IPS DF 6.9 (cell line): ENCODE results near the gene SUFU.

Source experiments
- DNase-seq: peaks from one replicate; pipeline ENCODE4 v3.0.0-alpha.2; 2013; ENCODE audit warnings: low read depth, low spot score
- H3K27ac ChIP-seq: one replicate; pipeline ENCODE4 v1.5.1; 2013; ENCODE audit warnings: low read length, control low read depth
- H3K27me3 ChIP-seq: 2 replicates; pipeline ENCODE4 v1.6.1; 2013; ENCODE audit warnings: mild to moderate bottlenecking, low read length; ENCODE audit not compliant: control insufficient read depth, insufficient read depth
- H3K36me3 ChIP-seq: 2 replicates; pipeline ENCODE4 v1.6.1; 2013; ENCODE audit warnings: low read length; ENCODE audit not compliant: control insufficient read depth, insufficient read depth
- H3K4me1 ChIP-seq: 2 replicates; pipeline ENCODE4 v1.6.1; 2013; ENCODE audit warnings: low read length; ENCODE audit not compliant: control insufficient read depth, insufficient read depth
- H3K4me3 ChIP-seq: 2 replicates; pipeline ENCODE4 v1.5.1; 2013; ENCODE audit warnings: mild to moderate bottlenecking, low read length
- H3K9me3 ChIP-seq: 2 replicates; pipeline ENCODE4 v1.6.1; 2013; ENCODE audit warnings: low read length, inconsistent platforms; ENCODE audit not compliant: control insufficient read depth, insufficient read depth
- WGBS: extraction: QIAGEN DNeasy Blood & Tissue Kit; methylation state at CpG from one replicate; pipeline ENCODE4 v1.1.7; 2013; ENCODE audit warnings: mixed read lengths, missing lambda C conversion rate; ENCODE audit not compliant: insufficient read length, insufficient coverage; 5-methylcytosine and 5-hydroxymethylcytosine counted together

Gene SUFU

DNA sequence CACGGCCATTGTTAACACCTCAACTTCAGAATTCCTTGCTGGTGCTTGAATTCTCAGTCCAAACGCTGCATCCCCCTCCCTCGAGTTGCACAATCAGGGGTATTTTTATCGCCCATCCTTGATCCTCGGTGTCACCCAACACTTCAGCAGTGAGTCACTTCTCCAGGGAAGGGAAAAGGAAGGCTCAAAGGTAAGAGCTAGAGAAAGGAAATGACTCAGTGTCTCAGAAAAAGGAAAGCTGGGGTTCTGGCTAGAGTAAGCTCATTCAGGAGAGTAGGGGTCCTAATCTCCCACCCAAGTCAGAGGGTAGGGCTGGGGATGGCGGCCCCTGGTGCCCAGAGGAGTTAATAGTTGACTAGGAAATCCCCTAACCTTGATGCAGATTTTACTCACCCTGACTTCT is 100.7 kb downstream of the SUFU start:
- WGBS = no CpG with 5 or more reads among the region's 6 CpGs
- H3K27me3 ChIP-seq = no peaks in the 10 kb centered on the region
- no peak overlapping the region for H3K27ac ChIP-seq
- no peak overlapping the region for H3K4me3 ChIP-seq
- no peaks in the 10 kb centered on the region for H3K36me3 ChIP-seq
- no peaks in the 10 kb centered on the region for H3K9me3 ChIP-seq
- H3K4me1 ChIP-seq = no peaks in the 10 kb centered on the region
- DNase-seq = no peak

DNA sequence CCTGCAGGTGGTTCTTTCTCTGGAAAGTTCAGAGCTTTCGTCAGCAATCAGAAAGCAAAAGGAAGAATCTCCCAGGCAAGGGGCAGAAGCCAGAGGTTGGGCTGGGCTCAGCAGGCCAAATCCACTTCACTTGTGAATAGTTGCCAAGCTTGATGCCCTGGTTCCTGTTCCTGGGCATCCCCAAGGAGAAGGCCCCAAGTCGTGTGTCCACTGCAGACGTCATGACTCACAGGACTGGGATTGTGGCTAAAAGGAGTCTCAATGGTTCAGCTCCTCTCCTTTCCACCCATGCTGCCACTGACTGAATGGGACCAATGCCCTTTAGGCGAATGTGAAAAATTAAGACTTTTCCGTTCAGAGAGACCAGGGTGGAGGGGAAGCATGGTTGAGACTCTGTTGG is 101.9 kb downstream of the SUFU start:
- no peak for DNase-seq
- no peak overlapping the region for H3K27ac ChIP-seq

DNA sequence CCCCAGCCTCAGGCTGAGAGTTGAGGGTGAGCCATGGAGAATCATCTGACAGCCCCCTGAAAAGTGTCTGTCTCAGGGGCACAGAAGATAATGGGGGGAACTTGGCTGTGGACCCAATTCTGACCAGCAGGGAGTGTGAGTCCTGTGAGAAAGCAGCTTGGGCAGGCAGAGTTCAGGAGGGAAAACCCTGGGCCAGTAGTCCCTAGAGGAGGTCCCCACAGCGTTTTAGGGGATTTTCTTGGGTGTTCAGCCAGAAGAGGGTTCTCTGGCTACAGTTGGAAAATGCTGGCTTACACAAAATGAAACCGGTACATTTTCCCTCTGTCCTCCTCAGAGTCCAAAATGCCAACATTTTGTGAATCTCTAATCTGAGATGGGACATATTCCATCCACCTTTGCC is 104.7 kb downstream of the SUFU start:
- Histone ChIP-seq H3K27ac (no peak overlapping the region), H3K9me3 (no peaks in the 10 kb centered on the region), H3K4me3 (no peak overlapping the region), H3K36me3 (no peaks in the 10 kb centered on the region), H3K4me1 (no peaks in the 10 kb centered on the region), H3K27me3 (no peaks in the 10 kb centered on the region)
- no peak for DNase-seq
- no CpG with 5 or more reads among the region's 2 CpGs for WGBS

More for the DNA sequence above, 101.9 kb downstream of the SUFU start:
- Histone ChIP-seq H3K27me3 (no peaks in the 10 kb centered on the region), H3K9me3 (no peaks in the 10 kb centered on the region), H3K4me1 (no peaks in the 10 kb centered on the region), H3K36me3 (no peaks in the 10 kb centered on the region), H3K4me3 (no peak overlapping the region)
- no CpG with 5 or more reads among the region's 5 CpGs for WGBS

DNA sequence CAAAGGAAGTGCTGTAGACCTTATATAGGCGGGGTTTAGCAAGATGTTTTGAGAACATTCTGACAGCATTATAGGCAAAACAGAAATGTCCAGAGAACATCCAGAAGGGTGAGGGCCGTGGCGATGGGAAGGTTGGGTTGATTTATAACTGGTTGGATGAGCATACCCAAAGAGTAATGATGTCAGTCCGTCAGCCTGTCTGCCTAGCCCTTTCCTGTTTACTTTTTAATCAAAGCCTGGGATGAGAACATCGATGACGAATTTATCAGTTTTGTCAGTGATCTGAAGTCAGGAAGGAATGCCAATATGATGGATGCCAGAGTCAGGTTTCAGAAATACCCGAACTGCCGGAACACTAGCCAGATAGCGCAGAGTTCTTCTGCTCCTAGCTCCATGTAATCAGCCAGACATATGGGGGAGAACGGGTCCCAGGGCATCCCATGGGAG is 106.7 kb downstream of the SUFU start:
- Histone ChIP-seq H3K27me3 (no peaks in the 10 kb centered on the region), H3K27ac (no peak overlapping the region), H3K4me3 (no peak overlapping the region), H3K4me1 (peaks cover under 1% of the 10 kb centered on the region), H3K9me3 (no peaks in the 10 kb centered on the region), H3K36me3 (no peaks in the 10 kb centered on the region)
- WGBS = no CpG with 5 or more reads among the region's 10 CpGs
- DNase-seq = no peak

DNA sequence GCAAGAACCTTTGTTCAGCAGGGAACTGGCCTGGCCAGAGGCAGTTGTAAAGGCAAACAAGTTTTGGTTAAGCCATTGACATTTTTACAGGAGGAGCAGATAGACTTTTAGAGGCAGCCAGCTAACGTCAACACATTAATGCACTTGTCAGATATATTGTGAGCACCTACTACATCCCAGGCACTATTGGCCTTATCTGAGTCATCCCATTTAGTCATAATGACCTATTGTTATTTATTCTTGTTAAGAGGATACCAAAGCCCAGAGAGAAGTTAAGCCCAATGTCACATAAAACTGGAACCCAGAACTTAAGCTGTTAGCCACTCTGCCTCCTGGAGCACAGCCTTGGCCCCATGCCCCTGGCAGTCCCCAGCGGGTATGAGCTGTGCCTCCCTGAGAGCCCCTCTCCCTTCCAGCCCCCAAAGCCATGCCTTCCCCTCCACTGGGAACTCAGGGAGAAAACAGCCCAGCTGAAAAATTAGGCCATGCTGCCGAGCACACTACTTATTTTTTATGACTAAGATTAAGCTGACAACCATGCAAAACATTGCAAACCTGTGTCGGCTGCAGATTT is 107.8 kb downstream of the SUFU start:
- DNase-seq = no peak
- H3K4me1 ChIP-seq = peaks cover 2% of the 10 kb centered on the region
- no CpG with 5 or more reads among the region's 4 CpGs for WGBS

DNA sequence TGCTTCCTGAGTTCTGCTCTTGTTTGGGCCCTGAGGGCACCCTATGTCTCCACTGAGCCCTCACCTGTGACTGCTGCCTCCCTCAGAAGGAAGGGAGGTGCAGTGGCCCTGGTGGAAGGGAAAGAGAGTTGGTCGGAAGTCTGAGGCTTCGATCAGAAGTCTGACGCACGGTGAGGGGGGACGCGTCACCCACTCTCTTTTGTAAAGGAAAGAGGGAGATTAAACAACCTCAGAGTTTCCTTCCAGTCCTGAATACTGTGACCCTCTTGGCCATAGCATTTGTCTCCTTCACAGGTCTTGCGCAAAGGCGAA is 109.1 kb downstream of the SUFU start:
- Histone ChIP-seq H3K4me1 (peaks cover 2% of the 10 kb centered on the region), H3K27me3 (no peaks in the 10 kb centered on the region), H3K4me3 (no peak overlapping the region), H3K9me3 (no peaks in the 10 kb centered on the region), H3K27ac (no peak overlapping the region), H3K36me3 (no peaks in the 10 kb centered on the region)
- no peak for DNase-seq
- WGBS = no CpG with 5 or more reads among the region's 8 CpGs

More for the DNA sequence above, 107.8 kb downstream of the SUFU start:
- H3K36me3 ChIP-seq = no peaks in the 10 kb centered on the region
- no peaks in the 10 kb centered on the region for H3K27me3 ChIP-seq
- H3K4me3 ChIP-seq = no peak overlapping the region
- no peaks in the 10 kb centered on the region for H3K9me3 ChIP-seq
- H3K27ac ChIP-seq = no peak overlapping the region

DNA sequence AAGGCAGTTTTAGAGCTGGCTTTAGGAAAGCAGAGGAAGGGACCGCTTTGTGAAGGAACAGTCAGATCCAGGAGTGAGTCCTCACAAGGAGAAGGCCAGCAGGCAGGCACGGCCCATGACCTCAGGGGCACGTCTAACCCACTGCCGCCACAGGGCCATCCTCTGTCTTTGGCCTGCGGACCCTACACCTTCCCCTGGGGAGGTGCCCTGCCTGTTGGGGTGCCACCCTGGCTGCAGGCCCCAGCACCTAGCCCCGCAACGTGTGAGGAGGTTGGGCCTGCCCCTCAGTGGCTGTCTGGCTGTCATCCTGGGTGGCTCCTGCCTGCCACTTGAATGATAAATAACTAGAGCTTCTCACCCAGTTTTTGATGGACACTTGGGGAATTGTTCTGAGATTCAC is 109.5 kb downstream of the SUFU start:
- DNase-seq = no peak
- no peaks in the 10 kb centered on the region for H3K27me3 ChIP-seq
- H3K9me3 ChIP-seq = no peaks in the 10 kb centered on the region
- H3K27ac ChIP-seq = no peak overlapping the region
- no peaks in the 10 kb centered on the region for H3K36me3 ChIP-seq
- peaks cover 2% of the 10 kb centered on the region for H3K4me1 ChIP-seq
- no CpG with 5 or more reads among the region's 7 CpGs for WGBS
- H3K4me3 ChIP-seq = no peak overlapping the region

DNA sequence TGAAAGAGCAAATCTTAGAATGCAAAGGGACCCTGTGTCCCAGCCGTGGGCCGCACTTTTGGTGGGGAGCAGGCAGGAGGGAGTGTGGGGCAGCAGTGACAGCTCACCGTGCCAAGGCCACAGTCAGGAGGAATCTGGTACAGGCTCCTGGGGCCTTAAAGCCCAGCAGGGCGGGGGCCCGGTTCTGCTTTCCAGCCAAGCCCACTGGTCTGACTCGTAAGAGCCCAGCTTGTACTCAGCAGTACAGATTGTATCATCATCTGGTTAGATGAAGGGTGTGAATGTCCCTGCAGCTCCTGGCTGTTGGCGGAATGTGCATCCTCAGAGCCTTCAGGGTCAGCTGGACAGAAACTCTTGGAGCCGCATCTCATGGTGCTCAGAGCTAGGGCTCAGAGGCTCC is 110.0 kb downstream of the SUFU start:
- Histone ChIP-seq H3K27ac (no peak overlapping the region), H3K9me3 (no peaks in the 10 kb centered on the region), H3K4me1 (peaks cover 2% of the 10 kb centered on the region), H3K4me3 (no peak overlapping the region), H3K36me3 (no peaks in the 10 kb centered on the region), H3K27me3 (no peaks in the 10 kb centered on the region)
- no peak for DNase-seq
- no CpG with 5 or more reads among the region's 8 CpGs for WGBS

DNA sequence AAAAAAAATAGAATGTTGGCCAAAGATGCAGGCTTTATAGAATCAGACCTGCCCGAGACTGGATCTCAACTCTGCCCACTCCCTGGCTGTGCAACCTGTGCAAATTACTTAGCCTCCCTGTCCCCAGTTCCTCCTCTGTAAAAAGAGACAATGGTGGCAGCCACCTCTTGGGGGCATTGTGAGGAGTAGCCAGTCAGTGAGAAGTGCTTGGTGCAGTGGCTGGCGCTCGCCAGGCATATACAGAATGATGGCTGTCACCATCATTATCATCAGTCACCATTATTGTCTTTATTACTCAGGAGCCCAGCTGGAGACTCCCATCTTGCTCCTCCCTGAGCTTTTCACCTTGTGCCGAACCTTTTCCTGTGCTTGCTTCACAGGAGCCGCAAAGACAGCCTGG is 111.1 kb downstream of the SUFU start:
- Histone ChIP-seq H3K9me3 (no peaks in the 10 kb centered on the region), H3K27me3 (no peaks in the 10 kb centered on the region), H3K4me1 (peaks cover 2% of the 10 kb centered on the region), H3K36me3 (peaks cover 3% of the 10 kb centered on the region; the same call in 1 of the 2 replicates), H3K27ac (no peak overlapping the region), H3K4me3 (no peak overlapping the region)
- WGBS = no CpG with 5 or more reads among the region's 5 CpGs
- DNase-seq = no peak

DNA sequence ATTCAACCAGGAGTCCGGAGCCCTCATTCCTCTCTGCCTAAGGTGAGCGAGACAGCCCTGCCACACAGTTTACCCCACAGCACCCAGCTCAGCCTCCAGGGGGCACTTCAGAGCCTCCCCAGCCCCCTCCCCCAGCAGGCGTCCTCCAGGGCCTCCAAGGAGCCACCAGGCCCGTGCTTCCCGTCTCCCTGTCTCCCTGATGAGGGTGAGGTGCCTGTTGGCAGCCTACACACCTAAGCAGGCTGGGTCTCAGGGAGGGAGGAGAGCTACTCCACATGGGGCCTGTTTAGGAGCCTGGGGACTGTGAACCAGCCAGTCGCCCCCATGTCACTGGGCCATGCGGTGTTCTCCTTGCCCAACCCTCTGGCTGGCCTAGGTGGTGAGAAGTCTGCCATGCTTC is 111.6 kb downstream of the SUFU start:
- DNase-seq = no peak
- Histone ChIP-seq H3K27ac (no peak overlapping the region), H3K36me3 (peaks cover 3% of the 10 kb centered on the region; the same call in 1 of the 2 replicates), H3K4me3 (no peak overlapping the region), H3K9me3 (no peaks in the 10 kb centered on the region), H3K4me1 (peaks cover 2% of the 10 kb centered on the region), H3K27me3 (no peaks in the 10 kb centered on the region)
- no CpG with 5 or more reads among the region's 7 CpGs for WGBS

DNA sequence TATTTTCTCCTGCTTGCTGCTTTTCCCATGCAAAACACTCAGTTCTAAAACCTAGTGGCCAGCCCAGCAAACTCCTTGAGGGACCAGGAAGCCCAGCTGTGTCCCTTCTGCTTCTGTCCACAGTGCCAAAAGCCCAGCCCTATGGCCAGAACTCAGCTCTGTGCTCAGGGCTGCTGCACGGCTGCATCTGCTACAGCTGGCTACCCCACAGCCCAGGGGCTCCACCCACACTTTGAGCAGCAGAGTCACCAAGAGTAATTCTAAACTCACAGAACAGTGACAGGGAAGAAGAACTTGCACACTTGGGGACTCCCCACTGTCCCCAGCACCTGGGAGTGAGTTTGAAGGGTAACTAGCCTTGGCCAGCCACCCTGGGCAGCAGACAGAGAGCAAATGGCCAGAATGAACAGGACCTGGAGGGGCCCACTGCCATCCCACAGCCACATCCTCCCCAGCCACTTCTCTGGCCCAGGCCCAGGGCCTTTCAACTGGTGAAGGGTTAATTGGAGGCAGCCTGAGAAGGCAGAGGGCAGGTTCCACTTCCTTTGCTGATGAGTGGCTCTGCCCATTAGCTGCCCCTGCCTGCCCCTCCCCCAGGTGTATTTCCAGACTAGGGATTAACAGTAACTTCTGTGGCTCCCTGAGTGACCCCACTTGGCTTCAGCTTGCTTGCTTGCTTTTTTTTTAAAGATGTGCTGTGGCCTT is 112.4 kb downstream of the SUFU start:
- peaks cover 3% of the 10 kb centered on the region; the same call in 1 of the 2 replicates for H3K36me3 ChIP-seq
- no peak for DNase-seq
- H3K4me3 ChIP-seq = no peak overlapping the region
- peaks cover 2% of the 10 kb centered on the region for H3K4me1 ChIP-seq
- H3K9me3 ChIP-seq = no peaks in the 10 kb centered on the region
- no peak overlapping the region for H3K27ac ChIP-seq
- WGBS = no CpG with 5 or more reads among the region's 1 CpG
- H3K27me3 ChIP-seq = no peaks in the 10 kb centered on the region
